ENCODE data around the gene ZCCHC9.

Gene ZCCHC9

DNA sequence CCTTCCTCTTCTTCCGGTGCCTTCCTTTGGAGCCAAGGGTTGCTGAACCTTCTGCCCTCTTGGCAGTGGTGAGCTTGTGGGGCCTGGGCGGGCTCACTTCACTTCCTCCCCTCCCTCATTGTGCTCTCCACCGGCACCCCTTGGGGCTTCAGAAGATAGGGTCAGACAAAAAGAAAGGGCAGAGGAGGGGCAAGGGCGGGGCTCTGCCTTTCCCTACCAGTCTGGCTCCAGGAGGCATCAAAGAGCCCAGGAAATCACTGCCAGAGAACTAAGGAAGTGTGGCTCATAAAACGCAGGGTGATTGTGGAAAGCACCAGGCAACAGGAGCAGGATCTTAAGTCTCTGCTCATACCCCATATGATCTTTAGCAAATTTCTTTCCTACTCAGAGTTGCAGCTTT is 57.7 kb downstream of the ZCCHC9 start:
- no peak for DNase-seq (ENCODE audit: low read depth)

DNA sequence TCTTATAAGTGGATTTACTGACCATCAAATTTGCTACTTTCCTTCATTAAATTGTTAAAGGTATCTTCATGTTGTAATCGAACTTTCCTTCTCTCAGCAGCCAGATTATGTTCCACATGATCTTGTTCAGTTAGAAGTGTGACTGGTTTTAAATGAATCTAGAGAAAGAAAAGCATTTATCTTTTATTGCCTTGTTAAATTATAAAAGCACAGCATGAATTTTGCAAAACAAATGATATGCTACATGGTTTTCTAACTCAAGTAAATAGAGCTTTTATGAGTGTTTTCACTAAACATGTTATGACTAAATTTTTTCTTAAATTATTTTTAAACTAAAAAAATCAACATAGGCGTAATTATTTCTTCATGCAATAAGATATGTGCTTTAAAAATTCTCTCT is 58.5 kb downstream of the ZCCHC9 start:
- no peak for DNase-seq (ENCODE audit: low read depth)

DNA sequence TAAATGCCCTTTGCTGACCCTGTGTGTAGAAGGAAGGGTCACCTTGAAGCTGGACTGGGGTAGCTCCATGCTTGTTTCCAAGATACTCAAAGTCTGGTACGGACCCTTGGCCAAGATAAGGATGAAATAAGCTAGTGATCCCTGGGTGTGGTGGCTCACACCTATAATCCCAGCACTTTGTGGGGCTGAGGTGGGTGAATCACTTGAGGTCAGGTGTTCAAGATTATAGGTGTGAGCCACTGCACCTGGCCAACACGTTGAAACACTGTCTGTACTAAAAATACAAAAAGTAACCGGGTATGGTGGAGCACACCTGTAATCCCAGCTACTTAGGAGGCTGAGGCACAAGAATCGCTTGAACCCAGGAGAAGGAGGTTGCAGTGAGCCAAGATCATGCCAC is 59.3 kb downstream of the ZCCHC9 start:
- DNase-seq (ENCODE audit: low read depth), result no peak

DNA sequence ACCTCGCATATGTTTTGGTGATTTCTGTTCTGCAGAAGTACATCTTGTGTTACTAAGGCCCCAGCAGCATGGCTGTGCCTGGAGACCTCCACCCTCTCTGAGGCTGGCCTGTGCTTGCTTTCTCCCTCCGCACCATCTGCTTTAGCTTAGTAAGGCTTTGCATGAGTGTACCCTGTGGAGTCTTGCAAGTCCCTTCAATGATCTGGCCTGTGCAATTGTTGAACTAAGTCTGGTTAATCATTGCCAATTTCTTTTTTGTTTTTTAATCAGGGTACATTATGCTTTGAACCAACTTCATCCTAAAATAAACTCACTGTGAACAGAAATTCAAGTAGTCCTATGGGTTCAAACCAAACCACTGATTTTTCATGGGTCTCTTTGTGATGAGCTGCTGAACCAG is 60.2 kb downstream of the ZCCHC9 start:
- DNase-seq (ENCODE audit: low read depth), result no peak

All from activated T-cell treated with anti-CD3 and anti-CD28 coated beads for 1 hour (primary cell).